NCI-H146 (cell line): ENCODE results near the gene FCRL6.

Source experiments
- DNase-seq: peaks from one replicate; lab custom pipeline; 2025; lab: John Stamatoyannopoulos, UW

The FCRL6 gene

DNA sequence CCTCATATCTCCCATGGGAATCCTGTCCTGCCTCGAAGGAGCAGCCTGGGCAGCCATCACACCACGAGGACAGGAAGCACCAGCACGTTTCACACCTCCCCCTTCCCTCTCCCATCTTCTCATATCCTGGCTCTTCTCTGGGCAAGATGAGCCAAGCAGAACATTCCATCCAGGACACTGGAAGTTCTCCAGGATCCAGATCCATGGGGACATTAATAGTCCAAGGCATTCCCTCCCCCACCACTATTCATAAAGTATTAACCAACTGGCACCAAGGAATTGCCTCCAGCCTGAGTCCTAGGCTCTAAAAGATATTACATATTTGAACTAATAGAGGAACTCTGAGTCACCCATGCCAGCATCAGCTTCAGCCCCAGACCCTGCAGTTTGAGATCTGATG, 33.2 kb downstream of the FCRL6 start:
- no peak for DNase-seq

DNA sequence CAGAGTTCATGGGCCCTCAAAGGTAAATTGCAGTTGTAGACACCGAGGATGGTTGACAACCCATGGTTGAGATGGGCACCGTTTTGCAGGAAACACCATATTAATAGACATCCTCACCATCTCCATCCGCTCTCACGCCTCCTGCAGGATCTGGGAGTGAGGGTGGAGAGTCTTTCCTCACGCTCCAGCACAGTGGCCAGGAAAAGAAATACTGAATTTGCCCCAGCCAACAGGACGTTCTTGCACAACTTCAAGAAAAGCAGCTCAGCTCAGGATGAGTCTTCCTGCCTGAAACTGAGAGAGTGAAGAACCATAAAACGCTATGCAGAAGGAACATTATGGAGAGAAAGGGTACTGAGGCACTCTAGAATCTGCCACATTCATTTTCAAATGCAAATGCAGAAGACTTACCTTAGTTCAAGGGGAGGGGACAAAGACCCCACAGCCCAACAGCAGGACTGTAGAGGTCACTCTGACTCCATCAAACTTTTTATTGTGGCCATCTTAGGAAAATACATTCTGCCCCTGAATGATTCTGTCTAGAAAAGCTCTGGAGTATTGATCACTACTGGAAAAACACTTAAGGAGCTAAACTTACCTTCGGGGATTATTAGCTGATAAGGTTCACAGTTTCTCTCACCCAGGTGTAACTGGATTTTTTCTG, 33.8 kb downstream of the FCRL6 start:
- DNase-seq, result no peak

DNA sequence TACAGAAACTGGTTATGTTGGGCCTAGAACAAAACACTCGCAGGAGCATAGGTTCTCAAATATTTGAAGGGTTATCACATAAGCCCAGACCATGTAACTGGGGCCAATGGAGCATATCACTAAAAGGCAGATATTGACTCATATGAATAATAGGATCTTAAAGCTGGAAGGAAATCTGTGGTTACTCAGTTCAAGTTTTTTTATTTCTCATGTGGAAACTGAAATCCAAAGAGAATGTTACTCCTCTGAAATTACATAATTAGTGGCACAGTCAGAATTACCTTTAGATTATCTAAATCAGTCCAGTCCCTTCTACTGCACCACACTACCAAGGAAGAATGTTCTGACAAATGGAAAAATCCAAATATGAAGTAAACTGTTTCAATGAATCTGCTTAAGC, 36.6 kb downstream of the FCRL6 start:
- no peak for DNase-seq

DNA sequence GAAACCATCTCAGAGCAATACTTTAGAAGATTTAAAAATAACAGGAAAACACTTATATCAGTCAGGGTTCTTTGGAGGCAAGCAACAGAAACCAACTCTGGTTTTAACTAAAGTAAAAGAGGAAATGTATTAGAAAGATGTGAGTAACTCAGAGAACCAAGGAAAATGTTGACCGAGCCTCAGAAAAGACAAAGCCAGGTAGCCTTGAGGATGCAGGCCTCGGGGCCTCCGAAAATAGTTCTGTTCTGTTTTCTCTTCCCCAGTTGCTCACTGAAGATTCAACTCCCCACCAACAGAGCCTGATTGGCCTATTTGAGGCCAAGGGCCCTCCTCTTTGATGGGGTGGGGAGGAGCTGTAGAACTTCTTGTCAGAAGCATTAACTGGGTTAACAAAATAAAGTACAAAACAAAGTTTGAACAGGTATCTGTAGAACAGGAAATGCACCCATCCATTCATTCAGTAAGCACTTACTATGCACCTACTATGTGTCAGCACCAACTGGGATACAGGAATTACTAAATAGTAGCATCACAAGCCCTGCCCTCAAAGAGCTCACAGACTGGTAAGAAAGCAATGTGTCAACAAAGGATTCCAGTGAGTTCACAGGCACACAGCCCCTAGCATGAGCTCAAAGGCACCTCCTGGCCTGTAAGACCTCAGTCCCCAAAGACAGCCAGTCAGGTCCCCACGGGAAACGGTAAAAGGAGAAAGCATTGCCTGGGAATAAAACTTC, 37.1 kb downstream of the FCRL6 start:
- no peak for DNase-seq

DNA sequence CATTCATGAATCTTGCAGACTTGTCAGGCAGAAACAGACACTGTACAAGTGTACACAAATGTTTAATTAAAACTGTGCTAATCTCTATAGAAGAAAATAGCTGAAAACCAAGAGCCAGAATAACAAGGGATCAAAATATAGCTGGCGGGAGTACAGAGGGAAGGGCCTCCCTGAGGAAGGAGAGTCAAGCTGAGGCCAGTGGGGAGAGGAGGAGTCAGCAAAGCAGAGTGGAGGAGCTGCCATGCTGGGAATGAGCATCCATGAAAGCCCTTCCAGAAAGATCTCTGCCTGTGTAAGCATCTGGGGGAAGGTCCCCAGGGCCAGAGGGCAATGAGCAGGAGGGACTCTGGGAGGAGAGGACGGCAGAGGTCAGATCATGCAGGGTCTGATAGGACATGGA, 39.6 kb downstream of the FCRL6 start:
- no peak for DNase-seq

DNA sequence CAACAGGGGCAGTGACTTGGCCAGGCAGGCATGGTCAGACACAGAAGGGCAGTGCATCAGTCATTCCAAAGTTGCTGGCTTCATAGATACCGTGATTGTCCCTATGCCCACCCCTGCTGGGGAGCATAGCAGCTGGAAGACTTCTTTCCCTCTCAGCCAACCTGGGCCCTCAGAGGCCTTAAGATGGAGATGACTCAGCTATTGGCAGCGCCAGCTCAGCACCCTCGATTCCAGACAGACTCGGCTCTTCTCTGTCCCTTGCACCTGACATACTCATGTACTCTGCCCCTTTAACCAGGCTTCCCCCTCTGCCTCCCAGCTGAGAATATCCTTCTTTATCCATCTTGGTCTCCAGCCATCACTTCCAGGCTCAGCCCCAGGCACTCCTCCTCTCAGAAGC, 41.3 kb downstream of the FCRL6 start:
- no peak for DNase-seq

DNA sequence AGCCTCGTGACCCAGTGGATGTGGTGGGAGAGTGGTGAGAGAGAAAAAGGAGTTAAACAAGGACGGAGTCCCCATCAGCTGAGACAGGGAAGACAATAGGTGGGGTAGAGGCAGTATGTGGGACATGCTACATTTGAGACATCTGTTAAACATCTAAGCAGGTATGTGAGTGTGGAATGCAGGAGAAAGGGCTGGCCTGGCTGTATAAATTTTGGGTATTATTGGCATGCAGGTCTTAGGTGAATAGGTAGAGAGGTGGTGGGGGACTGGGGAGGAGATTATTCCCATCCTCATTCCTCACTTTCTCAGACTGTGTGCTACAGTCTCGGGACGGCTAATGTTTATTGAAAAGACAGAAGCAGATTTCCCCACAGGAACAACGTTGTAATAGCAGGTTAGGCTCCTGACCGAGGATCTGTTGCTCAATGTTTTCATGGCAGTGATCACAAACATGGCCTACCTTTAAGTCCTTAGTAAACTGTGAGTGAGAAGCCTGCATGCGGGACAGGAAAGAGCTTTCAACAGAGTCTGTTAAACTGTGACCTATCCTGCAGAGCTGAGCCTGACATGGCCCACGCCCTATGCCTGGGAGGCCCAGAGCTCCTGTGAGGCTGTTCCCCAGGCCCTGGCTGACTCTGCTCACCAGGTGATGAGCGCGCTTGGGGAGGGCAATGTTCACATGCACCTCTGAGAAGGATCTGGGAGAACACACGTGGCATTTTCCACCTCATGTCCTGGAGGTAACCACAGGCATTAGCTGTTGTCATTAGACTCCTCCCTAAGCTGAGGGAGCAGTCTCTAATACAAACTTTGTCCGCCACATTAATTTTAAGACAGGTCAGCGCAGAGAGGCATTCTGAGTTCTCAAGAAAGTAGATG, 43.8 kb downstream of the FCRL6 start:
- DNase-seq, result no peak

DNA sequence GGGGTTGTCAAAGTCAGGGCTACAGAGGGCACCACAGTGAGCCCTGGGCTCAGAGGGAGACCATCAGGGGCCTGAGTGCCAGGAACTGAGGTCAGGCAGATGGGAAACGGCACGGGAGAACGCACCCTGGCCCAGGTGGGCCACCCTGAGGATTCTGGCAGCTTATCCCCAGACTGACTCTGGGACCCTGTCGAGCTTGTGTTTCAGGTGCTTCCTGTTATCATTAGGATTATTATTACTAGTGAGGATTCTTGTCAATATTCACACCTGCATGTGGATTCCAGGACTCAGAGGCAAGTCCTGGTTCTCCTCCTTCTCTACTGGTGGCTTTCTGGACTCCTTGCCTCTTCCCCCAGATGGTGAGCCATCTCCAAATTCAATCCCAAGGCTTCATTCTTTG, 45.1 kb downstream of the FCRL6 start:
- no peak for DNase-seq

DNA sequence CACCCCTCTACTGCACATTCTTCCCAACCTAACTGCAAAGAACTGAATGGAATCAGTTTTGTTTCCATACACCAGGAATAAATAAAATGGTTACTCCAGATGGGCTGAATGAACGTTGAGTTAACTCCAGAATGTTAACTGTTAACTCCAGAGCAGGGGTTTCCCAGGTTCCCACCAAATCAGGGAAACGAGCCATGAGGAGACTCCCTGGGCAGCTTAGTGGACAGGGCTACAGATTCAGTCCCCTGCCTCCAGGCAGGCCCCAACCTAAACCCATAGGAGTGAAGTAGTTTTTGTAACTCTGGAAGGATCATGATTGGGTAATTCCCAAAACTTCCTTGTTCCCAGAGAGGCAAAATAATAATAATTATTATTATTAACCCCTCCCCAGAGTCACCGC, 46.2 kb downstream of the FCRL6 start:
- DNase-seq, result no peak

DNA sequence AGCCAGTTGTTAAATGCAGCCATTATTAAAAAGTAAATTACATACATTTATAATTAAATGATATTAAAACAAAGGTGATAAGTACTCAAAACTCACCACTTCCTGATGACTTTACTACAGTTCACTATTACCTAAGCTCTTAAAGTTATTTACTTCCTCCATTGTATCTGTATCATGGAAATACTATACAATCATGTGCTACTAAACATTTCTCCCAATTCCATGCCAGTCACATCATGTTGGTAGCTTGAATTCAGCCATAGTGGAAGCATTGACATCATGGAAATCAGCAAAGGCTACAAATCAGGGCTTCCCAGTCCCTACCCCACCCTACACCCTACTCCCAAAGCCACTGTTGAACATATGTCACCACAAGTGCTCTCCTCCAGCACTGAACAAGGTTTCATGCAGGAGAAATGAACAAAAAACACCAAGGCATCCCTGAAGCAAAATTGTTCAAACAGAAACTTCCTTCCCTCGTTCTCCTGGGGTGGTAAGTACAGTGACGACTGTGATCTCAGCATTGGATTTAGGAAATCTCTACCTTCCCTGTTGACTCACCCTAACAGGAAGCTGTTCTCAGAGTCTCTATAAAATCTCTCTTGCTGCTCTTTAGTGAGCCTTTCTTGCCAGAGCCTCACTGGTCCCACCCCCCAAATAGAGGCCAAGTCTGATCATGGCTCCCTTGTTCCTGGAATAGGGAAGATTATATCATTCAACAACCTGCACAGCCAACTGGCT, 47.6 kb downstream of the FCRL6 start:
- no peak for DNase-seq

DNA sequence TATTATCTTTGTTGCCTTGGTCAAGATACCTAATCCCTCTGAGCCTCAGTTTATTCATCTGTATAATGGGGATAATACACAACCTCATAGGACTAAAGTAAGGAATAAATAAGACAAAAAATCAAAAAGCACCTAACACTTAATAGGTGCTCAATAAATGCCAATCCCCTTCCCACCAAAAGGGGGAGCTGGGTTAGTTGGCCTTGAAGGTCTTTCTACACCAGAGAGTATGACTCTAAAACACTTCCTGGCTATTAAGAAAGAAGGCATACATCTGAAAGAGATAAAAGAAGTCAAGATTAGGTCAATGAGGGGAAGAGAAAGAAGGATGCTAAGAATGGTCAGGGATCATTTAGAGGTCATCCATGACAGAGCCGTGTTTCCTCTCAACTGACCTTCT, 49.2 kb downstream of the FCRL6 start:
- DNase-seq, result no peak

DNA sequence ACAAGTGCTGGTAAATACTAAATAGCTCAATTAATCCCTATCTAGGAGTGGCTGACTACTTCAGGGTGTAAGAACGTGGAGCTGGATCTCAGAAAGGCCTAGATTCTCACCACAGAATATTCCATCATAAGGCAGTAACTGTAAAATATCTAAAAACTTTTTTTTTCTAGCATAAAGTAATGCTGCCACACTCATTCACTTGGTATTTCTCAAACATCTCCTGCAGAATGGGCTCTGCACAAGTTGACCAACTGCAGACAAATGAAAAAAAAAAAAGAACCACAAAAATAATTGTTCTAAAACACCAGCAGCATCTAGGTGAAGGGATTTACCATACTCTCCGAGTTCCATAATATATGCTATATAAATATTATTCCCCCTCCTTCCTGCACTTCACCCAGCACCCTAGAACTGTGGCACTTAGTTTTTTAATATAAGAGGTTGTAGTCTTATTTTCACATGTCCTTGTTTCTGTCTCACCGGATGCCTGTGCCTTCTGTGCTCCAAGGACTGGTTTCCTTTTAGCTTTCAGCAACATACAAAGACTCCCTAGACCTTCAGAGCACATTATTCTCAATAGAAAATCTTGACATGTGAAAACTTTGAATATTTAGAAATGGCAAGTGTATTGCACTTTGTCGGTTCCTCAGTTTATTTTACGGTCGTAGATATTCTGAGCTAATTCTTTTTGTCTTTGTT, 51.4 kb downstream of the FCRL6 start:
- DNase-seq, result no peak

DNA sequence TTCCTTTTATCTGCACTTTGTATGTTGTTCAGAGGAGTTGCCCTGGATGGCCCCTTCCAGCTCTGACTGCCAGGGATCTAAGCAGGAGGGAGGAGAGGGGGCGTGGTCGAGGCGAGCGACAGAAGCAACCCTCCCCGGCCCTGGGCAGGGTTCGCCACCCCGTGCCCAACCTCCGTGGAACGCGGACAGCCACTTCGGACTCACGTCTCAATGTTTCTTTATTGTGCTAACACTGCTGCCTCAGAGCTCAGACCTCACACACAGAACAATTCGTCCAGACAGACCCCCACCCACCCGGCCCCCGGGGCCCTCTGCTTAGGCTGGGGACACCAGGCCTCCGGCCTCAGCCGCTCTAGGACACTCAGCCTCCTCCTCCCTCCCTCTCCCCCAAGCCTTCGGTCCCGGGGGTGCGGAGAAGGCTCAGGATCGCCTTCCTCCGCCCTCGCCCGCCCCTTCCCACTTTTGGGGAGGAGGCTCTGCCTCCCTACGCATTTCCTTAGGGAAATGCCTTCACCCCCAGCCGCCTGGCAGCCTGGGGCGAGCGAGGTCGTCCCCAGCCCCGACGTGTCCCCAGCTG, 52.0 kb downstream of the FCRL6 start:
- DNase-seq, result peak; percentile 58

DNA sequence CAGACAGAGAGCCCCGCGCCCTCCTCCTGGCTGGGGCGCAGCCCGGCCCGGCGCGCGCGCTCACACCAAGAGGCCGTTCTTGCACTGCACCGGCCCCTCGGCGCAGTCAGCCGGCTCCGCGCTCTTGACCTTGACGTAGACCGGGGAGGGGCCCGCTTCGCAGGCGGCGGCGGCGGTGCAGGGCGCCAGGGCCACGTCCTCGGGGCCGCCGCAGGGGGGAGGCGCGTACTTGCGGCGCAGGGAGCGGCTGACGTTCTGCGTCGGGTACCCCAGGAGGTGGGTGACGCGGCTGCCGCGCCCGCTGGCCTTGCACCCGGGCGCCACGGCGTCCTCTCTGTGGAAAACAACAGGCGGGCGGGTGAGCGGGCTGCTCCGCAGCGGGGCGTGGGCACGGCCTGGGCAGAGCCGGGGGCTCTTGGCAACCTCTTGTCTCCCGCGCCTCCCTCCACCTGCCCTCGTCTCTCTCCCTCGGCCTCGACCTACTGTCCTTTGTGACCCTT, 52.6 kb downstream of the FCRL6 start:
- DNase-seq, result peak; percentile 76

DNA sequence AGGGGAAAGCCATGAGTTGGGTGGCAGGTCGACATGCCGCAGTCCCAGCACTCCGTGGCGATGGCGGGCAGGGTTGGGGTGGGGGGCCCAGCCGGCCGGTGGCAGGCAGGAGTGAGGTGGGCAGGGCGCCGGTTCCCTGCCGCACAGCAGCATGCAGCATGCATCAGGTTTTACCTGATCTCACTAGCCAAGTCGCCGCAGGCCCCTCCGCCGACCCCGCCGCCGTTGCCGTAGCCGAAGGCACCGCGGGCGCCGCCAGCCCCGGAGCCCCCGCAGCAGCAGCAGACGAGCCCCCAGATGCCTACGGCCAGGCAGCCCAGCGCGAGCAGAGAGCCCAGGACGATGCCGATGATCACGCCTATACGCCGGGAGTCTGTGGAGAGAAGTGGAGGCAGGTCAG, 53.5 kb downstream of the FCRL6 start:
- no peak for DNase-seq

DNA sequence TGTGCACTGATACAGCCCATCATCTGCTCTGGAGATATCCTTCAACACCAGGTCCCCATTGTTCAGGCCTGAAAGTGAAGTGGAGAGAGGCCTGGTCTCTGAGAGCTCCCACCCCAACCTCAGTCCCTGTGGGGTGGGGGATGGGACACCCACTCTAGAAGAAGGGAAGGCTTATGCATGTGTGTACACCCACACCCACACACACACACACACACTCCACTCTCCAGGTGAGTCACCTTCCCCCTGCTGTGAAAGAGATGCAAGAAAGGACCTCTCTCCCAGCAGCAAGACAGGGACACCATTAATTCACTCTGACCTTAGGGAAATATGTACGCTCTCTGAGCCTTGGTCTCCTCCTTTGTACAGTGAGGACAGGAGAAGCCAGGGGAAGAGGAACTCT, 54.4 kb downstream of the FCRL6 start:
- DNase-seq, result no peak

DNA sequence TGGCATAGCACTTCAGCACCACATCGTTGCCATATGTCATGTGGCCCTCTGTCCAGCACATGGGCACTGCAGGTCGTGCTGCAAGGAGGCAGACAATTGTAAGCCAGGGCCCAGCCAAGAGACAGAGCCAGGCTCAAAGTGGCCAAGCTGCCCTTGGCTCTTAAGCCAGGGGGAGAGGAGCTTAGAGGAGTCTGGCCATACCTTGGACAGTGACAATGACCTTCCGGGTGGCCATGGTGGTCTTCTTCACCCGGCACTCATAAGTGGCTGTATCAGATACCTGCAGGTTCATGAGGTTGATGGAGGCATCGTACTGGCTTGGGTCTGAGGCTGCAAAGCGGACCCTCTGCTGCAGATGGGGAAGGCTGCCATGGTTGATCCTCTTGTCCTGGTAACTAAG, 55.7 kb downstream of the FCRL6 start:
- DNase-seq, result no peak

DNA sequence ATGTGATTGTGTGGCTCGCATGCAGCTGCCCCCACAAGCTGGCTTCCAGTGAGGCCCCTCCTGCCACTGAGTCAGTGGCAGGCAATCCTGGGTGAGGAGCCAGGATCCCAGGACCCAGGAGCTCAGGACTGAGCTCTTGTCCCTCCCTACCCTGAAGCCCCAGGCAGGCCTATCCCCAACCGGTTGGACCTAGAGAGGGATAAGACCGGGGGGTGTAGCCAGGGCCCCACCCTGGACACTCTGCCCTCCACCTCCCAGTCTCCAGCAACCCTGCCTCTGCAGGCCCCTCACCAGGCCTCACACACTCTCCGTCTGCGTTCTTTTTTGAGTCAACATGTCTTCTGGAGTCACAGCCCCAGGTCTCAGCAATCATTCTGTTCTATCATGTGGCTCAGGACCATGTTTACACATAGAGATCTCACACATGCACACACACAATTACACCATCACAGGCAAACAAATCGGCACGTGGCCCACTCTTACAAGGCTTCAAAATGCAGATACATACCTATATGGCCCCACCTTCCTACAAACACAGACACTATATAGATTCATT, 57.7 kb downstream of the FCRL6 start:
- DNase-seq, result no peak

DNA sequence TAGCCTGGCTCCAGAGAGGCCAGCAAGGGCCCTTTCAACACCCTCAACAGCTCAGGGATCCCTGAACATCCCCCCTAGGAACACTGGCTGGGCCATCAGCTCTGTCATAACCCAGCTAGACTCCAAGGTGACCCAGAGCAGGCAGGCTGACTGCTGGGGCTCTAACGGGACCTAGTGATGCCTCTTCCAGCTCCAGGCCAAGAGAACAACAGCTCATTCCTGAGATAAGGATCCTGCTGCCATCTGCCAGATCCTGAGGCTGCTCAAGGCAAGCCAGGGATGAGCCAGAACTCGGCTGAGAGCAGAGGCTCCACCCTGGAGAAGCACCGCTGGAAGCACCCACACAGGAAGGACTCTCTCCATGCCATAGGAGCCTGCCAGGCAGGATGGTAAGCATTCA, 58.3 kb downstream of the FCRL6 start:
- no peak for DNase-seq

DNA sequence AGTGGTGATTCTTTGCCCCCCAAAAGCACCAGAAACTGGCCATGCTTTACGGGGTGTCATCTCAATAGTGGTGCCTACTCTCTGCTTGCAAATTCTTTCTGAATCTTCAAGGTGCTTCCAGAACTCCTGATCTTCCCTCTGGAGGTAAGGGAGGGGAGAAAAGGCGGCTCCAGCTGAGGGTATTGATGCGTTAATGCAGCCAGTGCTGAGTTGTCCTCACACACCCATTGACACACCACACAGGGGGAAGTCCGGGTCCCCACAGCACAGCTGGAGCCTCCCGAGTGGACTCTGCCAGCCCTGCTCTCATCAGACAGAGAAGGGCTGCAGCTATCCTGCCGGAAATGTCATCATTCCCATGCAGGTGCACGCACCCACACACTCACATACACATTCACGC, 59.1 kb downstream of the FCRL6 start:
- DNase-seq, result no peak

DNA sequence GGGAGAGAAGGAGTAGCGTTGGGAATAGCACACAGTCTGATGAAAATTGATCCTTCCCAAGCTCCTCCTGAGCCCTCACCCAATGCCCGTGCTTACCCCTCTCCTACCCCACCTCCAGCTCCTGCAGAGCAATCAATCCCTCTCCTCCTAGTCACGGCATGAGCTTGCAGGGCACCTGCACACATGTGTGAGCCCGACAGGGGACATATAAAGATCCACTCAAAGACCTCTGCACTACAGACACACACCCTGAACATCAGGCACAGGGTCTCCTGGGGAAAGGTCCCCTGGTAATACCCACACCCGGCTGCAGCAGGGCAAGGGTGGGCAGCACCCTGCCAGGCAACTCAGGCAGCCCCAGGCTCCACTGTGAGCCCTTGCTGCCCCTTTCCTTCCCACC, 59.9 kb downstream of the FCRL6 start:
- no peak for DNase-seq
